GM18519 (cell line): ENCODE measurements around the gene PDE6D.
"Not testable (repeated sequence)": the region's sequence is repeated elsewhere in the genome, so short reads cannot be mapped to it uniquely, and the experiment has no call there.

ENCODE experiments used
- ATAC-seq: cut with Tn5 transposase; IDR thresholded peaks from one replicate; pipeline ENCODE4 v1.9.1; 2021; ENCODE audit warnings: mild to moderate bottlenecking, moderate library complexity; ENCODE audit not compliant: unreplicated experiment, low FRiP score

Gene PDE6D

DNA sequence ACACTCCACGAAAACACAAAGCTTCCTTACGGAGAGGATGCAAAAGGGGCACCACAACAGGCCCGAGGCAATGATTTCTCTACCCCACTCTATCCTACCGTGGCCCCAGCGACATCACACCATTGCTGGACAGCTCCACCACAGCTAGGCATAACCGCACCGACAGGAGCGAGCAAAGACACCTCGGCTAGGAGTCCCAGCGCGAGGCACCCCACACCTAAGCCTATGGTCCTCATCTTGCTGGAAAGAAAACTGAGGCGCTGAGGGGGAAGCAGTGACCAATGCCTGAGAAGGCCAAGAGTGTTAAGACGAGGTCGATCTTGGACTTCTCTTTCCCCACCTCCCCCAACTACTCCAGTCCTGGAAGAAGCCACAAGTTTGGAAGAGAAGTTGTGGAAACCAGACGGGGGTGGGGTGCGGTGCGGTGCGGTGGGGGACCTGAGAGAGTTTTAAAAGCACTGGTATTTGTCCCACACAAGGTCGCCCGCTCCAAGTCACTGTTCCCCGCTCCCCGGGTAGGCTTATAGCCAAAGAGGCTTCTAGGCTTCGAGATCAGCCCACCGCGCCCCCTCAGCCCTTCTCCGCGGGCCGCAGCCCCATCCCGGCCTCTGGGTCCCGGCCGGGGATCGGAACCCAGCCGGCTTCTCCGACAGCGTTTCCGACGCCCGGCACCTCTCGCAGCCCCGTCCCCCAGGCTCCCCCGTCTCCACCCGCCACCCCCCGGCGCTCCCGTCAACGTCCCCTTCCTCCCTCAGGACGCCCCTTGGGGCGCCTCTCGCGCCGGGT lies 766 bp downstream of the PDE6D start:
- no peak for ATAC-seq

DNA sequence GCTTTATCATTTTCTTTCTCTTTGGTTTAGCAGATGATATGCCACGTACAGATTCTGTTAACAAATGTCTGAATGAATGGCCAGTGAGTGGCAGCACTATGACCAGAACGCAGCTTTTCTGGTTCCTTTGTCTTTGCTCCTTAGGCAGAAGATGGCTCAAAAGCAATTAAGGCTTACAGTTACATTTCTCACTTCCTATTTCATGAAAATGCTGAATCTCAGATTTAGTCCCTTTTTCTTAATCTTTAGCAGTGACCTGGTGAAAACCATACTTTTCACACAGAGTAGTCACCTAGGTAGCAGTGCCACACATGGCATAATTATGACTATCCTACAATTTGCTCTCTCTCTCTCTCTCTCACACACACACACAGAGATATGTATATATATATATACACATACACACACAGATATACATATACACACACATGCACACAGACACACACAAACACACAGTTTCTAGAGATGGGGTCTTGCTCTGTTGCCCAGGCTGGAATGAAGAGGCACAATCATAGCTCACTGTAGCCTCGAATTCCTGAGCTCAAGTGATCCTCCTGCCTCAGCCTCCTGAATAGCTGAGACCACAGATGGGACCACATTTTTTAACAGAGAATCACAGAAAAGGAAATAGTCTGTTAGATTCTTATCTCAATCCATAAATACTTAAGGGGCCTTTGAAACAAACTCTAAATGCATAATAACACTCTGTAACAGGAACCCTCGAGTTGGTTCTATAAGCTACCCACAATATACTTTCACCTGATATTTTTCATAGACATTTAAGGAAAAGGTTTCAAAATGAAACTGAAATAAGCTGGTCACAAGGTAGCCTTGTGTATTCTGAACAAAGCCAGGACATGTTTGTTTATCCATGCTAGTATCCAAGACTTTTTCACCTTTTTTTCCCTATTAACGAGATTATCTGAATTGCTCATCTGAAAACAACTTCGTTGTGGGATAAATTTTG lies 11.6 kb downstream of the PDE6D start:
- ATAC-seq, result no peak

DNA sequence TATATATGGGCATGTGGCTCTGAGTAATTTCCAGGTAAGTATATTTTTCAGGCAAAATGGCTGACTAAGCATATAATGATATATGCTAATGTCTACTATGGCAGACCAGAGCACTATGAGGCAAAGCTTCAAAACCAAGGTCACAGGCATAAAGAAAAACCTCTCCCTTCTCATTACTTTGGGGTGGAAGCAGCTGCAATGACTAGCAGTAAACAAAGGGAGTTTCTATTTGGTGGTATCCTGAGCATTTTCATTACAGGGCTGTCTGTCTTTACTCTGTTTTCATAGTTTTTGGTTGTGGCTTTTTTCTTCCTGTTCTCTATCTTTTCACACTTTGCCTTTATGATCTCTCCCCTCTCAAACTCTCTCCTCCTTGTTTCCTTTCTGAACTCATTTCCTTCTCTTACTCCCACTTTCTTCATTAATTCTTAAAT lies 15.6 kb downstream of the PDE6D start:
- no peak for ATAC-seq

- ATAC-seq, result no peak
Observed at GRCh38 chr2:231764760-231765159, 16.3 kb downstream of the PDE6D start.

GRCh38 chr2:231764124-231764523 lies 17.0 kb downstream of the PDE6D start:
- ATAC-seq, result no peak

- no peak for ATAC-seq
Observed at GRCh38 chr2:231761735-231762134, 19.3 kb downstream of the PDE6D start.

- no peak for ATAC-seq
Observed at GRCh38 chr2:231752061-231752460, 29.0 kb downstream of the PDE6D start.

DNA sequence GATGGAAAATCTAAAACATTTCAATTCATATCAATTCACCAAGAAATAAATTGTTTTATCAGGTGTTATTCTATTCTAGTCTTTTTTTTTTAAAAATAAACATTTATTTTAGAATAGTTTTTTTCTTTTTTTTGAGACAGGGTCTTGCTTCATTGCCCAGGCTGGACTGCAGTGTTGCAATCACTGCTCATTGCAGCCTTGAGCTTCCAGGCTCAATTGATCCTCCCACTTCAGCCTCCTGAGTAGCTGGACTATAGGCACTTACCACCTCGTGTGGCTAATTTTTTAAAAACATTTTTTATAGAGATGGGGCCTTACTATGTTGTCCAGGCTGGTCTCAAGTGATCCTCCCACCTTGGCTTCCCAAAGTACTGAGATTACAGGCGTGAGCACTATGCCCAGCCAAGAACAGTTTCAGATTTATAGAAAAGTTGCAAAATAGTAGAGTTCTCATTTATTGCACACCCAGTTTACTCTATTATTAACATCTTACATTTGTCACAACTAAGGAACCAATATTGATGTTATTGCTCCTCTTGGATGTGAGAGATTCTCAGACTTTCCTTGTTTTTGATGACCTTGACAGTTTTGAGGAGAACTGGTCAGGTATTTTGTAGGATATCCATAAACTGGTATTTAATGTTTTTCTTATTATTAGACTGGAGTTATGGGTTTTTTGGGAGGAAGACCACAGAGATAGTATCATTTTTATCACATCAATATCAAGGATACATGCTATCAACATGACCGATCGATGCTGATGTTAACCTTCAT lies 29.9 kb downstream of the PDE6D start:
- ATAC-seq, result no peak

GRCh38 chr2:231749016-231749415 lies 32.1 kb downstream of the PDE6D start:
- not testable (repeated sequence) for ATAC-seq

GRCh38 chr2:231748153-231748896 lies 32.8 kb downstream of the PDE6D start:
- not testable (repeated sequence) for ATAC-seq

DNA sequence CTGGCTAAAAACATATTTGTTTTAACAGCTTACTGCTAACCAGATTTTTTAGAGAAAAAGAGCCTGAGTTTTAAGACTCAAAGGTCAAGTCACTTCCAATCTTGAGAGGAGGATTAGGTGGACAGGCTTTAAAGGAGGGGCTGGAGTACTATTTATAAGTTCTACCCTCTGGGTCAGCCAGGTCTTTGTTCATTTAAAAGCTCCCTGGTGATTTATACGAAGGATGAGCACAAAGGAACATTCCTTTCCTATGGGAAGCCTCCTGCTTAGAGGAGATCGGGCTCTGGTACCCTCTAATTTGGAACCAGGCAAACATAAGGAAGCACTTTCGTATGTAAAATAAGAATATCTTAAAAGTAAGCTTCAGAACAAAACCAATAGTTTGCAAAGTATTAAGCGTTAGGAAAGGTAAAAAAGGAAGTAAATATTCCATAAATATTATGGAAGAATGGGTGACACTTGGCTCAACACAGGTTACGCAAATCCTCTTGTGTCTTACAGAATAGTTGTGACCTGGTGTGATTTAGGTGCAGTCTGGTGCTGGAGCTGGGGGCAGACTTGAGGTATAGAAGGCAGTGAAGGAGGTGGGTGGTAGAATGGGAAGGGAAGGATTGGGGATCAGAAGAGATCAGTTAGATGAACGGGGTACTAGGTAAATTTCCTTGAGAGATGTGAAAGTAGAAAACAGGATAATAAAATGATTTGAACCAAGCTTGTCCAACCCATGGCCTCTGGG lies 35.6 kb downstream of the PDE6D start:
- no peak for ATAC-seq

GRCh38 chr2:231743376-231744116 lies 37.5 kb downstream of the PDE6D start:
- no peak for ATAC-seq

GRCh38 chr2:231737761-231738160 lies 43.3 kb downstream of the PDE6D start:
- no peak for ATAC-seq

- no peak for ATAC-seq
Observed at GRCh38 chr2:231732604-231733003, 48.5 kb downstream of the PDE6D start.

DNA sequence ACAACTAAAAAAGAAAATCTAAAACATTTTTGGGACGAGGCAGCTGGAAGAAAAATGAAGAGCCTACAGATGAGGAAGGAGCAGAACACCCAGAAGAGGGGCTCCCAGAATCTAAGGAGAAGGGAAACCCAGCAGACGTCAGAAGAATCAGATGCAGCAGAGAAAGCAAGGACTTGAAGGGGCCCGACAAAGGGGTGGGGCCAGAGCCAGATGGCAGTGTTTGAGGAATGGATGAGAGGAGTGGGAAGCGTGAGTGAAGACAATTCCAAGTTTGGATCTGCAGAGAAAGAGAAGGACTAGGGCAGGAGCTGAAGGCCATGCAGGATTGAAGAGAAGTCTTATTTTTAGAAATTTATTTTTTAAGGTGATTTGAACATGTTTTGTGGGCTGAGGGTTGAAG lies 53.5 kb downstream of the PDE6D start:
- ATAC-seq, result no peak

DNA sequence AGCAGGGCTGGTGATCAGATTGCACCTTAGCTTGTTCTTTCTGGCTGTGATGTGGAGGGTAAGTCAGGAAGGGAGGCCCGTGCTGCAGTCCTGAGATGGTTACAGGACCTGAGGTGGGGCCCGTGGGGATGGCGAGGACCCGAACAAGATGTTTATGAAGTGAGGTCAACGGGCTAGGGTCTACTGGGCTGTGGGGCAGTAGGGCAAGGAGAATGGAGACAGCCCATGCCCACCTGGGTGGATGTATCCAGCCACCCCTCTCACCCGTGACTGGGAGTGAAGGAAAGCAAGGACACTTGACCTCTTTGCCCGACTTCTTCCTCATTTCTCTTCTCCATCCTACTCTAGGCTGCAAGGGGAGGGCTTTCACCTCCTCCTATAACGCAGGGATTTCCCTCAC lies 54.8 kb downstream of the PDE6D start:
- no peak for ATAC-seq

DNA sequence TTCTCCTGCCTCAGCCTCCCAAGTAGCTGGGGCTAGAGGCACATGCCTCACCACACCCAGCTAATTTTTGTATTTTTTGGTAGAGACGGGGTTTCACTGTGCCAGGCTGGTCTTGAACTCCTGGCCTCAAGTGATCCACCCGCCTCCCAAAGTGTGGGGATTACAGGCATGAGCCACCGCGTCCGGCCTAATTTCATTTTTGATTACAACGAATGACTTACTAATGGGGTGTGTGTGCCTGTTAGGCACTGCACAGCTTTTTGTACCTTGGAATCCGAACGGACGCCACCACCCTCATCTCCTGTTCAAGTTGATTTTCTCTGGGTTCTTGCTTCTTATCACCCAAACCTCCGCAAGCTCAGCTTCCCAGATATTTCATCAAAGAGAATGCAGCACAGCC lies 55.6 kb downstream of the PDE6D start:
- ATAC-seq, result no peak

DNA sequence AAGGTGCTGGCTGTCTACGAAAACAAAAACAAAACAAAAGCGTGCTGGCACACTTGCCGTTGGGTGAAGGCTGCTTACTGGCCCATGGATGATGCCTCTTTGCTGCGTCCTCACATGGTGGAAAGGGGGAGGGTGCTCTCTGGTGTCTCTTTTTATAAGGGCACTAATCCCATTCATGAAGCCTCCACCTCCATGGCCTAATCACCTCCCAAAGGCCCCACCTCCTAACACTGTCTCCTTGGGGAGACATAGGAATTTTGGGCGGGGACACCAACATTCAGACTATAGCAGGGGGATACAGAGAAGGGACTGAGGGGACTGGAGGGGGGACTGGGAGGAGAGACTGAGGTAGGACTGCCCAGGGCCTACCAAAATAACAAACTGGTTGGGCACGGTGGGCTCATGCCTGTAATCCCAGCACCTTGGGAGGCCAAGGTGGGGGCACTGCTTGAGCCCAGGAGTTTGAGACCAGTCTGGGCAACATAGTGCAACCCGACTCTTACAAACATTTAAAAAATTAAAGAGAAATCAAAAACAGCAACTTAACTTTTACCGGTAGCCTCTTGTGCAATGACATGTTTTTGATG lies 58.3 kb downstream of the PDE6D start:
- no peak for ATAC-seq
